ENCODE data around the gene ARMS2. TPM values are rescaled to one million over a fixed set of nuclear protein-coding genes. Genes with fewer than 3 reads are reported as not detected.

The ARMS2 gene
- total RNA-seq, 1 experiment from 2014 or later = not detected

GRCh38 chr10:122417667-122418066 is 36.8 kb upstream of the ARMS2 start:
- H2AFZ ChIP-seq = no peak overlapping the region
- H3K27ac ChIP-seq = no peak overlapping the region
- H3F3A ChIP-seq (ENCODE audit: insufficient read depth, low read depth) = no peaks in the 10 kb centered on the region
- no peaks in the 10 kb centered on the region for H3K4me1 ChIP-seq (replicated peaks; ENCODE audit: insufficient read depth)
- H3K36me3 ChIP-seq (ENCODE audit: low read depth) = no peaks in the 10 kb centered on the region; the same call in 1 of the 2 replicates
- H3K27me3 ChIP-seq (ENCODE audit: insufficient read depth, low read depth) = no peaks in the 10 kb centered on the region
- H3K9me3 ChIP-seq (ENCODE audit: insufficient read depth, low read depth) = no peaks in the 10 kb centered on the region
- no peaks in the 10 kb centered on the region for H3K79me2 ChIP-seq (ENCODE audit: low read depth)
- DNase-seq = no peak
- no peak overlapping the region for H3K4me2 ChIP-seq
- no peaks in the 10 kb centered on the region for H4K20me1 ChIP-seq (ENCODE audit: insufficient read depth)
- ChIA-PET CTCF (no interaction called here), POLR2A (ENCODE audit: unreplicated experiment) (no interaction called here)
- no peaks in the 10 kb centered on the region for H3K9me2 ChIP-seq (ENCODE audit: insufficient read depth)
- TF ChIP-seq EZH2 (IDR thresholded peaks at IDR 0.05; ENCODE audit: low read depth) (no peak), CTCF (conservative IDR thresholded peaks at IDR 0.05) (no peak)
- no peak overlapping the region for H3K4me3 ChIP-seq
- no TSS peak for BruUV-seq (replicated peaks)
- intact Hi-C loops (cut with micrococcal nuclease; ENCODE audit: unreplicated experiment) = loop anchor here (1.0 to 5.0 kb wide), 2 partner anchors 13 to 75 kb away; no protein-coding TSS in a partner anchor

GRCh38 chr10:122419016-122419415 is 35.4 kb upstream of the ARMS2 start:
- no peaks in the 10 kb centered on the region for H3K9me2 ChIP-seq (ENCODE audit: insufficient read depth)
- no peaks in the 10 kb centered on the region for H3K9me3 ChIP-seq (ENCODE audit: insufficient read depth, low read depth)
- no peak overlapping the region for H3K27ac ChIP-seq
- ChIA-PET POLR2A (ENCODE audit: unreplicated experiment) (interaction anchor here (0.5 kb wide), 1 partner anchor 12 kb away, joined by 3 read pairs; no protein-coding TSS in a partner anchor), CTCF (no interaction called here)
- H3K27me3 ChIP-seq (ENCODE audit: insufficient read depth, low read depth) = no peaks in the 10 kb centered on the region
- H3K36me3 ChIP-seq (ENCODE audit: low read depth) = no peaks in the 10 kb centered on the region; the same call in 1 of the 2 replicates
- H3K4me1 ChIP-seq (replicated peaks; ENCODE audit: insufficient read depth) = no peaks in the 10 kb centered on the region
- H3F3A ChIP-seq (ENCODE audit: insufficient read depth, low read depth) = no peaks in the 10 kb centered on the region
- no TSS peak for BruUV-seq (replicated peaks)
- no peak for DNase-seq
- H3K79me2 ChIP-seq (ENCODE audit: low read depth) = no peaks in the 10 kb centered on the region
- H4K20me1 ChIP-seq (ENCODE audit: insufficient read depth) = no peaks in the 10 kb centered on the region
- H2AFZ ChIP-seq = no peak overlapping the region
- intact Hi-C loops (cut with micrococcal nuclease; ENCODE audit: unreplicated experiment) = loop anchor here (5.0 kb wide), 1 partner anchor 77 kb away; no protein-coding TSS in a partner anchor
- TF ChIP-seq EZH2 (IDR thresholded peaks at IDR 0.05; ENCODE audit: low read depth) (no peak), CTCF (conservative IDR thresholded peaks at IDR 0.05) (no peak)
- H3K4me2 ChIP-seq = no peak overlapping the region
- no peak overlapping the region for H3K4me3 ChIP-seq

- intact Hi-C loops (cut with micrococcal nuclease; ENCODE audit: unreplicated experiment) = loop anchor here (5.0 kb wide), 1 partner anchor 78 kb away; no protein-coding TSS in a partner anchor
- no peaks in the 10 kb centered on the region for H3K27me3 ChIP-seq (ENCODE audit: insufficient read depth, low read depth)
- ChIA-PET POLR2A (ENCODE audit: unreplicated experiment) (no interaction called here), CTCF (no interaction called here)
- no peaks in the 10 kb centered on the region for H4K20me1 ChIP-seq (ENCODE audit: insufficient read depth)
- H3K4me1 ChIP-seq (replicated peaks; ENCODE audit: insufficient read depth) = no peaks in the 10 kb centered on the region
- BruUV-seq (replicated peaks) = no TSS peak
- no peak overlapping the region for H2AFZ ChIP-seq
- no peaks in the 10 kb centered on the region for H3K9me2 ChIP-seq (ENCODE audit: insufficient read depth)
- H3K79me2 ChIP-seq (ENCODE audit: low read depth) = no peaks in the 10 kb centered on the region
- no peaks in the 10 kb centered on the region; the same call in 1 of the 2 replicates for H3K36me3 ChIP-seq (ENCODE audit: low read depth)
- TF ChIP-seq CTCF (conservative IDR thresholded peaks at IDR 0.05) (no peak), EZH2 (IDR thresholded peaks at IDR 0.05; ENCODE audit: low read depth) (no peak)
- H3K9me3 ChIP-seq (ENCODE audit: insufficient read depth, low read depth) = no peaks in the 10 kb centered on the region
- no peak overlapping the region for H3K27ac ChIP-seq
- H3K4me3 ChIP-seq = no peak overlapping the region
- H3F3A ChIP-seq (ENCODE audit: insufficient read depth, low read depth) = no peaks in the 10 kb centered on the region
- no peak for DNase-seq
- H3K4me2 ChIP-seq = no peak overlapping the region
Observed at GRCh38 chr10:122419876-122420623, 34.4 kb upstream of the ARMS2 start.
